Testis (tissue), 3 donors: ENCODE measurements around the gene PAXX. TPM values are rescaled to one million over a fixed set of nuclear protein-coding genes. Genes with fewer than 3 reads are reported as not detected.

Experiments
- DNase-seq: peaks from one replicate; pipeline ENCODE4 v3.0.0-alpha.2; 2019
- H3K27ac ChIP-seq, 2 donors: fragments of 200-600 bp; sonication (generic); one replicate each; pipeline ENCODE4 v1.5.1; 2019
- H3K27me3 ChIP-seq: fragments of 200-600 bp; sonication (generic); one replicate; pipeline ENCODE4 v1.5.1; 2019
- H3K36me3 ChIP-seq: fragments of 200-600 bp; sonication (generic); one replicate; pipeline ENCODE4 v1.5.1; 2017; ENCODE audit warnings: low read depth; ENCODE audit errors: missing control alignments
- H3K4me1 ChIP-seq: fragments of 200-600 bp; sonication (generic); one replicate; pipeline ENCODE4 v1.5.1; 2019
- H3K4me3 ChIP-seq, 2 donors: fragments of 200-600 bp; sonication (generic); one replicate each; pipeline ENCODE4 v1.5.1; 2017 to 2019
- H3K9me3 ChIP-seq: fragments of 200-600 bp; sonication (generic); one replicate; pipeline ENCODE4 v1.5.1; 2017
- CTCF ChIP-seq, 3 experiments: fragments of 450-650 bp in 2 of 3; fragments of 200-600 bp in 1 of 3; sonication (generic) in 1 of 3; IDR thresholded peaks; one replicate each; pipeline ENCODE4 v1.5.1; 2016 to 2019; ENCODE audit warnings: antibody characterized with exemption in 3 of 3, mild to moderate bottlenecking in 2 of 3, moderate library complexity in 1 of 3
- POLR2A ChIP-seq: fragments of 450-650 bp; IDR thresholded peaks from one replicate; pipeline ENCODE4 v1.6.1; 2017; ENCODE audit warnings: antibody characterized with exemption, mild to moderate bottlenecking, moderate library complexity
- WGBS, 2 donors: methylation state at CpG; one replicate each; pipeline ENCODE4 v1.1.5; 2018; 5-methylcytosine and 5-hydroxymethylcytosine counted together
- intact Hi-C: fragments of 100-400 bp; cut with DNase I; formaldehyde crosslinking; loops from one replicate; pipeline ENCODE4 v1.15.1; 2023; ENCODE audit warnings: low total_unique reads
- polyA plus RNA-seq: library from polyadenylated mRNA; stranded (reverse); fragments of 350-450 nt; fragmentation: Illumina TruSeq; extraction: RNeasy Lipid Tissue Mini Kit (QIAGEN cat#74804); gene quantifications from one replicate; pipeline ENCODE4 v1.2.3, GENCODE V29; 2014; ENCODE audit warnings: low read depth, low replicate concordance; ENCODE audit not compliant: insufficient read depth
- total RNA-seq, 2 donors: library from RNA; depleted of rRNA; stranded (reverse); fragments of >200 nt; gene quantifications; one replicate each; pipeline ENCODE4 v1.2.3, GENCODE V29; 2016

The PAXX gene
- total and polyA plus RNA-seq, 3 donors from 2014 or later: 25.9 to 56.6 (median 47.8) TPM

- no peaks in the 10 kb centered on the region for H3K36me3 ChIP-seq
- no peaks in the 10 kb centered on the region for H3K9me3 ChIP-seq
- intact Hi-C loops: no loop called here
- 76% methylated on average over 11 of the region's 11 CpGs; no CpG with 5 or more reads in 1 of the 2 donors for WGBS, 2 donors
- DNase-seq: no peak
- peaks cover 77% of the 10 kb centered on the region for H3K4me1 ChIP-seq
- no peak for TF ChIP-seq CTCF (IDR thresholded peaks at IDR 0.05)
- no peak for TF ChIP-seq POLR2A
- peak overlapping the region in 1 of 2 donors; percentile 76 for H3K27ac ChIP-seq
- H3K27me3 ChIP-seq: no peaks in the 10 kb centered on the region
- no peak overlapping the region for H3K4me3 ChIP-seq
These were observed 21.9 kb upstream of the PAXX start for GRCh38 chr9:136970361-136970760.

DNA sequence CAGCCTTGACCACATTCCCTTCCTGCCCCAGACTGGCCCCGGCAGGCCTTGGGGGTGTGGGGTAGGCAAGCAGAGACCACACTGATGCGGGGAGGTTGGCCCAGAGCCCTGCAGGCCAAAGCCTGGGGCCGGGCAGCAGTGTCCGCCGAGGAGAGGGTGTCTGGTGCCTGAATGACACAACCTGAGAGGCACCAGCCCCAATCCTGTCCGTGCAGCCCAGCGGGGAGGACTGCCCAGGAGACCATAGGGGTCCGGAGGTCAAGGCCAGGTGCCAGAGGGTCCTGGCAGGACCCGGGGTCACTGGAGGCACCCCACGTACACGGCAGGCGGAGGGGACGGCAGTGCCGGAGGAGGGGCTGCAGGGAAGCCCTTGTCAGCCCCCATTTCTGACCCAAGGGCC is 20.5 kb upstream of the PAXX start:
- peak overlapping the region; percentile 70 to 76 for H3K27ac ChIP-seq
- H3K4me1 ChIP-seq: peaks cover 81% of the 10 kb centered on the region
- no peak for TF ChIP-seq CTCF (IDR thresholded peaks at IDR 0.05)
- no peaks in the 10 kb centered on the region for H3K27me3 ChIP-seq
- H3K9me3 ChIP-seq: no peaks in the 10 kb centered on the region
- 37 to 59% methylated on average over 9 to 14 of the region's 14 CpGs for WGBS, 2 donors
- intact Hi-C loops: no loop called here
- H3K4me3 ChIP-seq: no peak overlapping the region
- no peak for DNase-seq
- no peaks in the 10 kb centered on the region for H3K36me3 ChIP-seq

- H3K4me3 ChIP-seq: no peak overlapping the region
- WGBS, 2 donors: 70 to 71% methylated on average over 2 to 11 of the region's 11 CpGs
These were observed 19.9 kb upstream of the PAXX start for GRCh38 chr9:136972335-136972734.

GRCh38 chr9:136972743-136973142 is 19.5 kb upstream of the PAXX start:
- H3K9me3 ChIP-seq: no peaks in the 10 kb centered on the region
- no peak overlapping the region for H3K4me3 ChIP-seq
- no peak for DNase-seq
- peak overlapping the region; percentile 70 to 76 for H3K27ac ChIP-seq
- peaks cover 85% of the 10 kb centered on the region for H3K4me1 ChIP-seq
- TF ChIP-seq CTCF (IDR thresholded peaks at IDR 0.05): no peak
- no peak for TF ChIP-seq POLR2A
- H3K36me3 ChIP-seq: no peaks in the 10 kb centered on the region
- 32 to 52% methylated on average over 11 to 13 of the region's 13 CpGs for WGBS, 2 donors
- no peaks in the 10 kb centered on the region for H3K27me3 ChIP-seq
- intact Hi-C loops: no loop called here

More at GRCh38 chr9:136972335-136972734, 19.9 kb upstream of the PAXX start:
- Histone ChIP-seq H3K9me3 (no peaks in the 10 kb centered on the region), H3K27me3 (no peaks in the 10 kb centered on the region), H3K4me1 (peaks cover 85% of the 10 kb centered on the region), H3K27ac (peak overlapping the region; percentile 70 to 76), H3K36me3 (no peaks in the 10 kb centered on the region)
- DNase-seq: no peak
- intact Hi-C loops: no loop called here
- TF ChIP-seq CTCF (IDR thresholded peaks at IDR 0.05) (no peak), POLR2A (no peak)
